Measurements from ENCODE around the gene RGS3. TPM values are rescaled to one million over a fixed set of nuclear protein-coding genes. Genes with fewer than 3 reads are reported as not detected.

RGS3 gene
- total and polyA plus RNA-seq, 2 of the 13 experiments (the other 11 are each of a cell fraction or from before 2014, with no cell fraction given) = 17.1 to 28.8 TPM

- TF ChIP-seq PRDM10 (CRISPR knock-in tag; IDR thresholded peaks at IDR 0.05; ENCODE audit: low read depth) = peak; percentile 65; the same call in 1 of the 2 replicates
- no peak for TF ChIP-seq MAF1 (CRISPR knock-in tag; IDR thresholded peaks at IDR 0.05; ENCODE audit: borderline replicate concordance)
- no peak for TF ChIP-seq HNRNPL (IDR thresholded peaks at IDR 0.05; ENCODE audit: low read depth, low read length)
- TF ChIP-seq ZNF234 (CRISPR knock-in tag; conservative IDR thresholded peaks at IDR 0.05) = no peak
- no peak for TF ChIP-seq ZNF790 (CRISPR knock-in tag; IDR thresholded peaks at IDR 0.05; ENCODE audit: borderline replicate concordance)
- TF ChIP-seq HOXA7 (CRISPR knock-in tag; IDR thresholded peaks at IDR 0.05) = no peak
- TF ChIP-seq UBTF (CRISPR knock-in tag; IDR thresholded peaks at IDR 0.05) = no peak
- no peak for TF ChIP-seq GLI4 (CRISPR knock-in tag; IDR thresholded peaks at IDR 0.05; ENCODE audit: borderline replicate concordance)
- TF ChIP-seq MEF2D (CRISPR knock-in tag; IDR thresholded peaks at IDR 0.05) = no peak
- TF ChIP-seq ZNF142 (CRISPR knock-in tag; IDR thresholded peaks at IDR 0.05) = peak; percentile 79; the same call in 1 of the 2 replicates
- TF ChIP-seq ATF2 (CRISPR knock-in tag; IDR thresholded peaks at IDR 0.05) = peak; percentile 92
- TF ChIP-seq REL (CRISPR knock-in tag; conservative IDR thresholded peaks at IDR 0.05) = no peak
- no peak for TF ChIP-seq CCAR2 (optimal IDR thresholded peaks at IDR 0.05; ENCODE audit: low read depth, low read length)
- no peak for TF ChIP-seq ARID2 (CRISPR knock-in tag; IDR thresholded peaks at IDR 0.05; ENCODE audit: borderline replicate concordance)
These were observed 157.0 kb downstream of the RGS3 start (continued) for GRCh38 chr9:113620377-113621161.
